OCI-LY3 (cell line): ENCODE results near the gene CHST11.

Experiments used
- H2AFZ ChIP-seq: fragments of 200-600, 300-600 bp; shearing (Covaris generic); 2 replicates; pipeline ENCODE4 v1.6.0; 2014; ENCODE audit warnings: antibody characterized with exemption, low read depth, low read length
- H3K27ac ChIP-seq: fragments of 200-600, 300-600 bp; sonication (generic); 2 replicates; pipeline ENCODE4 v1.5.1; 2014; ENCODE audit warnings: mild to moderate bottlenecking, low read length, moderate library complexity, mixed read lengths
- H3K27me3 ChIP-seq: fragments of 200-600, 300-600 bp; sonication (generic); 2 replicates; pipeline ENCODE4 v1.6.1; 2014; ENCODE audit warnings: low read depth, low read length, mixed read lengths
- H3K36me3 ChIP-seq: fragments of 200-600, 300-600 bp; sonication (generic); replicated peaks from 2 replicates; pipeline ENCODE3; 2014; ENCODE audit warnings: low read depth, low read length, mixed read lengths
- H3K4me1 ChIP-seq: fragments of 300-600, 200-600 bp; sonication (generic); 2 replicates; pipeline ENCODE4 v1.6.1; 2014; ENCODE audit warnings: low read length, mixed read lengths
- H3K4me2 ChIP-seq: fragments of 200-600, 300-600 bp; sonication (generic); 2 replicates; pipeline ENCODE4 v1.6.1; 2014; ENCODE audit warnings: low read length, mixed read lengths
- H3K4me3 ChIP-seq: fragments of 300-600, 200-600 bp; sonication (generic); 2 replicates; pipeline ENCODE4 v1.5.1; 2014; ENCODE audit warnings: antibody characterized with exemption, mild to moderate bottlenecking, low read length, moderate library complexity
- H3K79me2 ChIP-seq: fragments of 300-600, 200-600 bp; shearing (Covaris generic); 2 replicates; pipeline ENCODE4 v1.6.1; 2014; ENCODE audit warnings: mild to moderate bottlenecking, low read length, mixed read lengths
- H3K9ac ChIP-seq: fragments of 300-600, 200-600 bp; shearing (Covaris generic); 2 replicates; pipeline ENCODE4 v1.6.0; 2014; ENCODE audit warnings: mild to moderate bottlenecking, low read length, moderate library complexity
- H3K9me3 ChIP-seq: fragments of 200-600, 300-600 bp; shearing (Covaris generic); 2 replicates; pipeline ENCODE4 v1.6.1; 2014; ENCODE audit warnings: low read length, mixed read lengths; ENCODE audit not compliant: insufficient read depth
- H4K20me1 ChIP-seq: fragments of 200-600, 300-600 bp; sonication (generic); 2 replicates; pipeline ENCODE4 v1.6.1; 2016; ENCODE audit warnings: low read length, mixed read lengths; ENCODE audit not compliant: insufficient read depth
- CTCF ChIP-seq: fragments of 200-600, 300-600 bp; sonication (generic); IDR thresholded peaks from 2 replicates; pipeline ENCODE4 v1.5.1; 2014; ENCODE audit warnings: antibody characterized with exemption, low read length, low read depth
- EZH2phosphoT487 ChIP-seq: fragments of 200-600 bp; shearing (Covaris generic); IDR thresholded peaks from 2 replicates; pipeline ENCODE4 v1.6.1; 2018; ENCODE audit warnings: antibody characterized with exemption, mixed run types, low read depth

Gene CHST11

GRCh38 chr12:104682790-104683279 lies 226.1 kb downstream of the CHST11 start:
- H3K36me3 ChIP-seq = no peaks in the 10 kb centered on the region
- peak overlapping the region; percentile 45 for H3K4me3 ChIP-seq
- no peaks in the 10 kb centered on the region for H4K20me1 ChIP-seq
- TF ChIP-seq CTCF (no peak), EZH2phosphoT487 (no peak)
- peaks cover 31% of the 10 kb centered on the region for H3K4me1 ChIP-seq
- H3K9ac ChIP-seq = no peak overlapping the region
- H3K27me3 ChIP-seq = no peaks in the 10 kb centered on the region
- H3K79me2 ChIP-seq = no peaks in the 10 kb centered on the region
- H3K4me2 ChIP-seq = peak overlapping the region; percentile 53
- no peak overlapping the region; the same call in 1 of the 2 replicates for H2AFZ ChIP-seq
- no peaks in the 10 kb centered on the region for H3K9me3 ChIP-seq
- no peak overlapping the region for H3K27ac ChIP-seq

- Histone ChIP-seq H3K4me3 (no peak overlapping the region), H2AFZ (no peak overlapping the region), H3K79me2 (no peaks in the 10 kb centered on the region), H3K36me3 (no peaks in the 10 kb centered on the region), H3K4me2 (no peak overlapping the region), H3K9ac (no peak overlapping the region), H3K9me3 (no peaks in the 10 kb centered on the region), H4K20me1 (no peaks in the 10 kb centered on the region), H3K27ac (no peak overlapping the region), H3K4me1 (peaks cover 27% of the 10 kb centered on the region), H3K27me3 (no peaks in the 10 kb centered on the region)
- TF ChIP-seq EZH2phosphoT487 (no peak), CTCF (no peak)
These were observed 227.2 kb downstream of the CHST11 start for GRCh38 chr12:104683831-104684503.

- H4K20me1 ChIP-seq = no peaks in the 10 kb centered on the region
- no peaks in the 10 kb centered on the region for H3K79me2 ChIP-seq
- no peak overlapping the region for H3K4me2 ChIP-seq
- no peak for TF ChIP-seq CTCF
- TF ChIP-seq EZH2phosphoT487 = no peak
- H3K27ac ChIP-seq = no peak overlapping the region
- H2AFZ ChIP-seq = no peak overlapping the region
- no peaks in the 10 kb centered on the region for H3K36me3 ChIP-seq
- H3K9me3 ChIP-seq = no peaks in the 10 kb centered on the region
- no peaks in the 10 kb centered on the region for H3K27me3 ChIP-seq
- no peak overlapping the region for H3K9ac ChIP-seq
- H3K4me3 ChIP-seq = no peak overlapping the region
- peaks cover 25% of the 10 kb centered on the region for H3K4me1 ChIP-seq
These were observed 228.1 kb downstream of the CHST11 start for GRCh38 chr12:104684884-104685283.

GRCh38 chr12:104685366-104685765 lies 228.6 kb downstream of the CHST11 start:
- Histone ChIP-seq H3K9me3 (no peaks in the 10 kb centered on the region), H3K27me3 (no peaks in the 10 kb centered on the region), H3K4me2 (no peak overlapping the region), H3K36me3 (no peaks in the 10 kb centered on the region), H3K4me1 (peaks cover 20% of the 10 kb centered on the region), H3K4me3 (no peak overlapping the region), H3K9ac (no peak overlapping the region), H3K27ac (no peak overlapping the region), H4K20me1 (no peaks in the 10 kb centered on the region), H3K79me2 (no peaks in the 10 kb centered on the region), H2AFZ (no peak overlapping the region)
- no peak for TF ChIP-seq CTCF
- TF ChIP-seq EZH2phosphoT487 = no peak
